HepG2 (cell line): ENCODE measurements around the gene CHST14. TPM values are rescaled to one million over a fixed set of nuclear protein-coding genes. Genes with fewer than 3 reads are reported as not detected.

Experiments
- ARID2 ChIP-seq: sonication (generic); formaldehyde crosslinking; IDR thresholded peaks from 2 replicates; pipeline ENCODE4 v1.8.1; 2022; ENCODE audit warnings: mild to moderate bottlenecking, missing genetic modification reagents, borderline replicate concordance
- ATM ChIP-seq: fragments of 450-650 bp; IDR thresholded peaks from 2 replicates; pipeline ENCODE4 v1.7.1; 2017; ENCODE audit warnings: mild to moderate bottlenecking, borderline replicate concordance
- DMTF1 ChIP-seq: sonication (generic); formaldehyde crosslinking; IDR thresholded peaks from 2 replicates; pipeline ENCODE4 v1.4.0; 2020; ENCODE audit warnings: mild to moderate bottlenecking, missing genetic modification reagents
- EEA1 ChIP-seq: sonication (generic); formaldehyde crosslinking; IDR thresholded peaks from 2 replicates; pipeline ENCODE4 v1.5.1; 2020; ENCODE audit warnings: mild to moderate bottlenecking, missing genetic modification reagents, borderline replicate concordance
- HDAC6 ChIP-seq: fragments of 200-600 bp; sonication (generic); IDR thresholded peaks from 2 replicates; pipeline ENCODE4 v1.7.0; 2017; ENCODE audit warnings: mild to moderate bottlenecking, antibody characterized with exemption, low read length, low read depth
- SATB2 ChIP-seq: sonication (generic); formaldehyde crosslinking; IDR thresholded peaks from 2 replicates; pipeline ENCODE4 v1.5.0; 2020; ENCODE audit warnings: missing genetic modification reagents
- SRF ChIP-seq: IDR thresholded peaks from 2 replicates; pipeline ENCODE4 v1.6.1; 2011; ENCODE audit warnings: mild to moderate bottlenecking, low read depth, low read length, moderate library complexity
- TCF7 ChIP-seq: sonication (generic); IDR thresholded peaks from 2 replicates; pipeline ENCODE4 v1.6.1; 2016; ENCODE audit warnings: antibody characterized with exemption, low read depth
- ZNF407 ChIP-seq: sonication (generic); formaldehyde crosslinking; IDR thresholded peaks from one replicate; pipeline ENCODE4 v1.5.1; 2020; ENCODE audit warnings: mild to moderate bottlenecking, missing genetic modification reagents; ENCODE audit errors: not compliant biosample characterization
- ZNF562 ChIP-seq: sonication (generic); formaldehyde crosslinking; IDR thresholded peaks from 2 replicates; pipeline ENCODE4 v1.8.0; 2022; ENCODE audit warnings: missing genetic modification reagents, borderline replicate concordance
- polyA plus RNA-seq, 8 experiments: library from polyadenylated mRNA; depleted of rRNA in 3 of 8; stranded (reverse) in 7 of 8; unstranded in 1 of 8; fragments of >200 nt; fragmentation: Illumina TruSeq in 4 of 8; extraction: Trizol in 4 of 8; gene quantifications; 2 replicates each; pipeline versions ENCODE4 v1.2.1 to v1.2.3, GENCODE V29; 2011 to 2016; ENCODE audit warnings: low read depth in 4 of 8, missing spikeins in 1 of 8, mixed read lengths in 1 of 8; ENCODE audit not compliant: insufficient read depth in 1 of 8
- total RNA-seq, 5 experiments: library from RNA; depleted of rRNA; stranded (reverse); fragments of >200 nt; fragmentation: Illumina TruSeq; extraction: Trizol; gene quantifications; 2 replicates each; pipeline ENCODE4 v1.2.3, GENCODE V29; 2016; ENCODE audit warnings: low read depth in 1 of 5
- TF ChIP-seq, protein P1 (sequence below): sonication (generic); formaldehyde crosslinking; IDR thresholded peaks from 2 replicates; pipeline ENCODE4 v1.8.1; 2023; ENCODE audit warnings: mild to moderate bottlenecking, inconsistent platforms, moderate library complexity, missing genetic modification reagents, borderline replicate concordance
- TF ChIP-seq, protein P2 (sequence below): sonication (generic); formaldehyde crosslinking; IDR thresholded peaks from 2 replicates; pipeline ENCODE4 v1.8.1; 2023; ENCODE audit warnings: mild to moderate bottlenecking, missing genetic modification reagents
- TF ChIP-seq, protein P3 (sequence below): sonication (generic); formaldehyde crosslinking; IDR thresholded peaks from 2 replicates; pipeline ENCODE4 v1.5.1; 2020; ENCODE audit warnings: missing genetic modification reagents, mild to moderate bottlenecking, borderline replicate concordance

Gene CHST14
- total and polyA plus RNA-seq, 2 of the 13 experiments (the other 11 are each of a cell fraction or from before 2014, with no cell fraction given), result 8.9 to 12.4 TPM

- TF ChIP-seq DMTF1 (no peak), ZNF562 (CRISPR knock-in tag) (no peak), SRF (no peak), TCF7 (no peak), EEA1 (CRISPR knock-in tag) (no peak), SATB2 (CRISPR knock-in tag) (no peak), ATM (no peak), HDAC6 (no peak), ZNF407 (CRISPR knock-in tag) (no peak), ARID2 (no peak)
- TF ChIP-seq, protein P1, sequence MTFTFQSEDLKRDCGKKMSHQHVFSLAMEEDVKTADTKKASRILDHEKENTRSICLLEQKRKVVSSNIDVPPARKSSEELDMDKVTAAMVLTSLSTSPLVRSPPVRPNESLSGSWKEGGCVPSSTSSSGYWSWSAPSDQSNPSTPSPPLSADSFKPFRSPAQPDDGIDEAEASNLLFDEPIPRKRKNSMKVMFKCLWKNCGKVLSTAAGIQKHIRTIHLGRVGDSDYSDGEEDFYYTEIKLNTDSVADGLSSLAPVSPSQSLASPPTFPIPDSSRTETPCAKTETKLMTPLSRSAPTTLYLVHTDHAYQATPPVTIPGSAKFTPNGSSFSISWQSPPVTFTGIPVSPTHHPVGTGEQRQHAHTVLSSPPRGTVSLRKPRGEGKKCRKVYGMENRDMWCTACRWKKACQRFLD (CRISPR knock-in tag), result no peak
- TF ChIP-seq, protein P2, sequence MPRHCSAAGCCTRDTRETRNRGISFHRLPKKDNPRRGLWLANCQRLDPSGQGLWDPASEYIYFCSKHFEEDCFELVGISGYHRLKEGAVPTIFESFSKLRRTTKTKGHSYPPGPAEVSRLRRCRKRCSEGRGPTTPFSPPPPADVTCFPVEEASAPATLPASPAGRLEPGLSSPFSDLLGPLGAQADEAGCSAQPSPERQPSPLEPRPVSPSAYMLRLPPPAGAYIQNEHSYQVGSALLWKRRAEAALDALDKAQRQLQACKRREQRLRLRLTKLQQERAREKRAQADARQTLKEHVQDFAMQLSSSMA (CRISPR knock-in tag), result no peak
- TF ChIP-seq, protein P3, sequence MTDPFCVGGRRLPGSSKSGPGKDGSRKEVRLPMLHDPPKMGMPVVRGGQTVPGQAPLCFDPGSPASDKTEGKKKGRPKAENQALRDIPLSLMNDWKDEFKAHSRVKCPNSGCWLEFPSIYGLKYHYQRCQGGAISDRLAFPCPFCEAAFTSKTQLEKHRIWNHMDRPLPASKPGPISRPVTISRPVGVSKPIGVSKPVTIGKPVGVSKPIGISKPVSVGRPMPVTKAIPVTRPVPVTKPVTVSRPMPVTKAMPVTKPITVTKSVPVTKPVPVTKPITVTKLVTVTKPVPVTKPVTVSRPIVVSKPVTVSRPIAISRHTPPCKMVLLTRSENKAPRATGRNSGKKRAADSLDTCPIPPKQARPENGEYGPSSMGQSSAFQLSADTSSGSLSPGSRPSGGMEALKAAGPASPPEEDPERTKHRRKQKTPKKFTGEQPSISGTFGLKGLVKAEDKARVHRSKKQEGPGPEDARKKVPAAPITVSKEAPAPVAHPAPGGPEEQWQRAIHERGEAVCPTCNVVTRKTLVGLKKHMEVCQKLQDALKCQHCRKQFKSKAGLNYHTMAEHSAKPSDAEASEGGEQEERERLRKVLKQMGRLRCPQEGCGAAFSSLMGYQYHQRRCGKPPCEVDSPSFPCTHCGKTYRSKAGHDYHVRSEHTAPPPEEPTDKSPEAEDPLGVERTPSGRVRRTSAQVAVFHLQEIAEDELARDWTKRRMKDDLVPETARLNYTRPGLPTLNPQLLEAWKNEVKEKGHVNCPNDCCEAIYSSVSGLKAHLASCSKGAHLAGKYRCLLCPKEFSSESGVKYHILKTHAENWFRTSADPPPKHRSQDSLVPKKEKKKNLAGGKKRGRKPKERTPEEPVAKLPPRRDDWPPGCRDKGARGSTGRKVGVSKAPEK (CRISPR knock-in tag), result no peak
Observed at GRCh38 chr15:40506964-40507571, 36.3 kb downstream of the CHST14 start (continued).
